GM19351 (cell line): ENCODE data around the gene AVL9.
A peak's percentile ranks its signal among the peaks of the same experiment; 100 is the strongest.
"Not testable (repeated sequence)": the region's sequence is repeated elsewhere in the genome, so short reads cannot be mapped to it uniquely, and the experiment has no call there.

Experiments used
- ATAC-seq: cut with Tn5 transposase; IDR thresholded peaks from one replicate; pipeline ENCODE4 v1.9.1; 2021; ENCODE audit warnings: mild to moderate bottlenecking, moderate library complexity; ENCODE audit not compliant: unreplicated experiment

Gene AVL9

DNA sequence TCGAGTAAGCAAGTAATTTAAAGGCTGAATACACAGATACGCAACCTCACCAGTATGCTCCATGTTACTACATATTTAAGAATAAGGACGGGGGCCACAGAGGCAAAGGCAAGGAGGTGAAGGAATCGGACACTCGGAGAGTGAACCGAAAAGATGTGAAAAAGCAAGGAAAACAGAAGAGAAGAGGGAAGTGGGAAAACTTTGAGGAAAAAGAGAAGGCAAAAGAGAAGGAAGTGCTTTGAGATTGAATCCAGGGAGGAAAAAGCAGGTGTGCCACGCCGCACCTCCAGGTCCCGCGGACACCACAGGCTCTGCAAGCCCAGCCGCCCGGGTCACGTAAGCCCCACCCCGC lies 367 bp upstream of the AVL9 start:
- no peak for ATAC-seq

DNA sequence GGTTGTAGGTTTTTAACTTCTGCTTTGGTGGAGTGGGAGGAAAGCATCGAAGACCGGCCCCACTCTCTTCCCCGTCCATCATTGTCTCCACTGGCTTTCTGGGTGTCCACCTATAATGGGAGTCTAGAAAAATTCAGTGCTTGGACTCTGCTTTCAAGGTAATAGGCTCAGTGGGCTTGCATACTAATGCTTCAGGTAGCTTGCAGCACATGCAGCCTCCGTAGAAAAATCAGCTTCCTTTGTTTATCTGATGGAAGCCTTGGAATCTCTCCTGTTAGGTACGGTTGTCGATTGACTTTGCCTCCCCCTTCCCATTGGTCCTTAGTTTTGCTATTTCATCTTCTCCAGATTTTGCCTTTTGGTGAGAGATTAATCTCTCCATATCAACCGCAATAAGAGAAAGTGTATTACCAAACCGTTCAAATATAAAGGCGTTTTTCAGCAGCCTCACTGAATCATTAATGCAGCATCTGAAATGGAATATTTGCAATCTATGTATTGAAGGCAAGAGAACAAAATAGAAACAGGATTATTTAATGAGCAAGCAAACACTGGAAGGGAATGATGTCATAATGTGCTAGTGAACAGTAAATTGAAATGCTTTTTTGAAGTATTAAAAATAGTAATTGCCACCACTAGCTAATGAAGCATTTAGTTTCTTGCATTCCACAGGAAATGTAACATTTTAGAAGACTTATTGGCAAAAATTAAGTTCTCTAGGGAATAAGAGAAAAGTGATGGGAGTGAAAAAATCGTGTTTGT lies 944 bp downstream of the AVL9 start:
- no peak for ATAC-seq

DNA sequence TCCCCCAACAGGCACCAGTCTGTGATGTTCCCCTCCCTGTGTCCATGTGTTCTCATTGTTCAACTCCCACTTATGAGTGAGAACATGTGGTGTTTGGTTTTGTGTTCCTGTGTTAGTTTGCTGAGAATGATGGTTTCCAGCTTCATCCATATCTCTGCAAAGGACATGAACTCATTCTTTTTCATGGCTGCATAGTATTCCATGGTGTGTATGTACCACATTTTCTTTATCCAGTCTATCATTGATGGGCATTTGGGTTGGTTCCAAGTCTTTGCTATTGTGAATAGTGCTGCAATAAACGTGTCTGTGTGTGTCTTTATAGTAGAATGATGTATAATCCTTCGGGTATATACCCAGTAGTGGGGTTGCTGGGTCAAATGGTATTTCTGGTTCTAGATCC lies 4.5 kb downstream of the AVL9 start:
- not testable (repeated sequence) for ATAC-seq

DNA sequence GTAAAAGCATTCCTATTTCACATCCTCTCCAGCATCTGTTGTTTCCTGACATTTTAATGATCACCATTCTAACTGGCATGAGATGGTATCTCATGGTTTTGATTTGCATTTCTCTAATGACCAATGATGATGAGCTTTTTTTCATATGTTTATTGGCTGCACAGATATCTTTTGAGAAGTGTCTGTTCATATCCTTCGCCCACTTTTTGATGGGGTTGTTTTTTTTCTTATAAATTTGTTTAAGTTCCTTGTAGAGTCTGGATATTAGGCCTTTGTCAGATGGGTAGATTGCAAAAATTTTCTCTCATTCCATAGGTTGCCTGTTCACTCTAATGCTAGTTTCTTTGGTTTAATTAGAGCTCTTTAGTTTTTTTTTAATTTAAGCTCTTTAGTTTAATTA lies 4.9 kb downstream of the AVL9 start:
- ATAC-seq: not testable (repeated sequence)

DNA sequence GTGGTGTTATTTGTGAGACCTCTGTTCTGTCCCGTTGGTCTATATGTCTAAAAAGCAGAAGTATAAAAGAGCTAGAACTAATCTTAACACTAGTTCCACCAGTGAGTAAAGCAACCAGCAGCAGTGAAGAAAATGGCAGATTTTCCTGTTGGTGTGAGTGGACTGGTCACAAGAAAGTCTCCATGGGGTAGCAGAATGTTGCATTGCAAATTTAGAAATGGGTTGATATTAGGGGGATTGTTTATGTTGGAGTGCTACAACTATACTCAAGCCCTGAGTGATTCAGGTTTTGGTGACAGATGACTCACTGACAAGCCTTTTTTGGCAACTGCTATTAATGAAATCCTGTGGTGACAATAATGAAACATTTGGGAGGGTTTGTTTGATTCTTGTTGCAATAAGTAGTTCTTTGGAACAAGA lies 5.6 kb downstream of the AVL9 start:
- peak; percentile 76 for ATAC-seq

DNA sequence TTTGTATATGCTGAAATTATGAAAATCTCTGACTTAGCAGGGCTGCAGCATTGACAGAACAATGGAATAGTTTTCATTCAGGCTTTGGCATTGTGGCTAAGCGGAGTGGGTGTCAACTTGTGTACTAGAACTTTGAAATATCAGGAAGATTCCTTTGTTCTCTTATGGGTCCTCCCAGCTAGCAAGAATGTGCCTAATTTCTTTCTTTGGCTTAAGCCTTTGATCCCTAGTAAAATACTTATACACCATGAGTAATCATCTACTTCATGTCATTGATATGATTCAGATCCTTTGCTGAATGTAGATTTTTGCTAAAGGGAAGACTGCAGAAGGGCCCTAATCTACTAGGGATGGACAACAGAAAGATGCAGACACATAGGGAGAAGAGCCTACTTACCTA lies 6.2 kb downstream of the AVL9 start:
- no peak for ATAC-seq

DNA sequence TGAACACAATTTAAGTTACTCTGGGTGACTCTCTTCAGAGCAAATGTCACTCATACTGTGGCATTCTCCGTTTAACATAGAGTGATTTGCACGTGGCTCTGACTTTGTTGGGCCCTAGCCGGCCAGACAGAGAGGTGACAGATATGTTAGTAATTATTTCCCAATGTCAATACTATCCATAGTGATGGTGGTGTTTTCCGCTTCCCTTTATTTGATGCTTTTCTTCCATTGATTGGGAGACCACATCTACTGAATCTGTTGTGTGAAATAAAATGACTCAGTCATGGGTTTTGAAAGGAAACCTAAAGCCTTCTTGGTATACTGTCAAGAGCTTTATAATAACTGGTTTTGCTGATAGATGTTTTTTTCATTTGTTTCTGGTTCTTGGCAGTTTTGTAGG lies 7.4 kb downstream of the AVL9 start:
- no peak for ATAC-seq

DNA sequence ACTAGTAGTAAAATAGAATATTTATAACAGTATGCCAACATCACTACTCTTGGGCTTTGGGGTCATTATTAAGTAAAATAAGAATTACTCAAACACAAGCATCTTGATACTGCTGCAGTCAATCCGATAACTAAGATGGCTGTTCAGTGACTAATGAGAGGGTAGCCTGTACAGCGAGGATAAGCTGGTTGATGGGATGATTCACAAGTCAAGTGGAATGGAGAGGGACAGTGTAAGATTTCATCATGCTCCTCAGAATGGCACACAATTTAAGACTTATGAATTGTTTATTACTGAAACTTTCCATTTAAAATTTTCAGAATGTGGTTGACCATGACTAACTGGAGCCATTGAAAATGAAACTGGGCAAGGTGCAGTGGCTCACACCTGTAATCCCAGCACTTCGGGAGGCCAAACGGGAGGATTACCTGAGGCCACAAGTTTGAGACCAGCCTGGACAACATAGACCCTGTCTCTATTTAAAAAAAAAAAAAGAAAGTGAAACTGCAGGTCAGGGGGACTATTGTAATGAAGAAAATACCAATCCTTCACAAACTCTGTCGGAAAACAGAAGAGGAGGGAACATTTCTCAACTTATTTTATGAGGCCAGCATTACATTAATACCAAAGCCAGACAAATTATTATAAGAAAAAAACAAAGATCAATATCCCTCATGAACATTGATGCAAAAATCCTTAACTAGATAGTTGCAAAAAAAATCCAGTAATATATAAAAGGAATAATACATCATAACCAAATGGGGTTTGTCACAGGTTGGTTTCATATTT lies 11.2 kb downstream of the AVL9 start:
- peak; percentile 88 for ATAC-seq

DNA sequence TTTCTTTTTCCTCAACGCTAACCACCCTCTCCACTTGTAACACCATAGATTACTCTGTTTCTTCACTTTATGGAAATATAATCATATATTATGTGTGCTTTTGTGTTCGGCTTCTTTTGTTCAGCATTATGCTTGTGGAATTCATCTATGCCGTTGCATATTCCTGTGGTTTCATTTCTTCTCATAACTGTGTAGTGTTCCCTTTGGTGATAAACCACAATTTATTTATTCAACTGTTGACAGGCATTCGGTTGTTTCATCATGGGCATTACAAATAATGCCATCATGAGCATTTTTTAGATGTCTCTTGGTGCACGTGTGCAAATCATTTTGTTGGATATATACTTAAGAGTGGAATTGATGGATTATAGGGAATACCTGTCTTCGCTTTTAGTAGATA lies 12.1 kb downstream of the AVL9 start:
- ATAC-seq: no peak

DNA sequence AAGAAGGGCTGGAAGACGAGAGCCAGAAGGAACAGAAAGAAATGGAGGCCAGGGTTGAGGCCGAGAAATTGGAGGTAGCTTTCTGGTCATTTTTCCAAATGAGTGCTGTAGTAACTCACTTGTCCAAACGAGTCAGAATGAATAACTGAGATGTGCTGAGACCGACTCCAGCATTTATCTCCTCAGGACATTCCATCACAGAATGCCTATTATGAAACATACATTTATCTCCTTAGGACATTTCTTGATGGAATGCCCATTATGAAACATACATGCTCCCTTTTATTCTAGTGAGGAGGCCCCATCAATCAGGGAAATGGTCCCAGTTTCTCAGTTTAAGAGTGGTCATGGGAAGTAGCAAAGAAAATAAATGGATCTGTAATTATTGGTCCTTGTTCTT lies 16.5 kb downstream of the AVL9 start:
- ATAC-seq: no peak

DNA sequence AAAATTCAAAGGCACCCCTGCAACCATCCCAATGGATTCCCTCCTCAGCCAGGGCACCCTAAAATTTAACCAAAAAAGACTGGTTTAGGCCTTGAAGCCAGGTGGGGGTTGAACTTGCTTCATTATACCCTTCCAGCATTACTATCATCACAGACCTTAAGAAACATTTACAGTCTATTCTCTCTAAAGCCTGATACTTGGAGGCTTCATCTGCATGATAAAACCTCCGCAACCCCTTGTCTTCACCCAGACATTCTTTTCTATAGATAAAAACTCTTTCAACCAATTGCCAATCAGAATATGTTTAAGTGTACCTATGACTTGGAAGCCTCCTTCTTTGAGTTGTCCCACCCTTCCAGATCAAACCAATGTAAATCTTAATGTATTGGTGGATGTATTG lies 17.9 kb downstream of the AVL9 start:
- ATAC-seq: no peak

DNA sequence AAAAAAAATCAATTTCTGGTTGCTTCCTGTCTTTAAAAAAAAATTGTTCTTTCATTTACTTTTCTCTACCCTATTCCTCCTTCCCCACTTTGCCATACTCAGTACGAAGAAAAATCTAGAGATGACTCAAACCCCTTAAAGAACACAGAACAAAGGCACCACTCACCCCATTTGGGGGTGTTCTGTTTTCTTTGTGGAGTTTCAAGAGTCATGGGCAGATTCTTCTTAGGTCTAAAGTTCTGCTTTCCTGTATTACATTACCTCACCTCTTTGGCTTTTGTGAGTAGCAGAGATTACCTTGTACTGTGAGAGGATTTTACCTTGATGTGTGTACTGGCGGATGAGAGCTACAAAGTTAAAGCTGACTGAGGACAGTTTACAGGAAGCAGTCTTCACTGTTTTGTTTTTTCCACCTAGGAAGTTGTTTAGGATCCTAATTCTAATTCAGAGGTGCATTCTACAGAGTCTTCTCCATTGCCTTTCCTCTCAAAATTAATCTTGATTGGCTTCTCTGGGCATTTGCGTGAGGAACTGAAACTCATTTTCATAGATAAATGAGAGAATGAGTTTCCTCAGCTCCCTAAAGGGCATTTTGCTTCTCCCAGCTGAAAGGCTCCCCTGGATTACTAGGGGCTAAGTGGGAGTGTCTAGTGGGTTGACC lies 20.7 kb downstream of the AVL9 start:
- peak; percentile 89 for ATAC-seq

DNA sequence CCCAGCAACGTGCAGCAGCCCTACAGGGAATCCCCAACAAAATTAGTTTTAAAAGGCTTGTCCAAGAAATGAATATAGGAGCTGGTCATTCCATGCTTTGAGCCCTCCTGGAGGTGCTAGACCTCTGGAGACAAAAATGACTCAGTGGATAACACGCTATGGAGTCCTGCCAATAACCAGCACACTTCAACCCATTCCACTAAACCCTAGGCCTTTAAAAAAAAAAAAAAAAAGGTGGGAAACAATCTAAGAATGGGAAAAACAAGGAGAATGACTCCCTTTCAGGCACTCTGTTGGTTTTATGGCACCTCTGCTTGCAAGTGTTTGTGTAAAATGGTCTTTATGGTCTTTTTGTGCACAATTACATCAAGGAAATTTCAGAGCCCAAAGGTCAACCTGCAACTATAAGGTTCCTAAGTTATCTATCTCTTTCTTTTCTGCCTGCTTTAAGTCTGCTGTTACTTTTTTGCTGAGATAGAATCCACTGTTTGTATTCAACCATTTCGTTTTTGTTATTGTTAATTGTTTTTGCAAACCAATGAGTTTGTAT lies 21.3 kb downstream of the AVL9 start:
- peak; percentile 5 for ATAC-seq

DNA sequence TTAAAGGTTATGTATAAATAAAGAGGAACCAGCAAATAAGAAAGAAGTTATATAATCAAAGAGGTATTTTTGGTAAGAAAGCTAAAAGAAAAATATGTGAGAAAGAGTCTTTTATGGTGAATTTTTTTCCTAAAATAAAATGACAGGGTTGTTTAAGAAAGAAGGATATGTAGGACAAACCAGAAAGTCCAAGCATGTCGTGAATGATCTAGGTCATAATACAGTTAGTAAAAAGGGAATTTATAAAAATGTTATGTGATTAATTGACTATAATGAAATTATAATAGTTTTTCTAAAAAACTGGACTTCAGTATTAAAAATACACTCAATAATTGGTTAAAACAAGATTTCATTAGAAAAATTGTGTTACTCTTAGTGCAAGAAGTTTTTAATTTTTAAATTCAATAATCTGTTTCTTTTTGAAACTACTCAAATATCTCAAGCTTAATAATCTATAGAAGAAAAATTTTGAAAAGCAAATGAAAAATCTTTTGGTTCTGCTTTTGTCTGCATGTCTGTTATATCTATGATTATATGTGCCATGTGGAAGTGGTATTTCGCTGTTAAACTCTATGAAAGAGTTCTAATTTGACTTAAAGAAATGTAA lies 23.3 kb downstream of the AVL9 start:
- ATAC-seq: no peak

DNA sequence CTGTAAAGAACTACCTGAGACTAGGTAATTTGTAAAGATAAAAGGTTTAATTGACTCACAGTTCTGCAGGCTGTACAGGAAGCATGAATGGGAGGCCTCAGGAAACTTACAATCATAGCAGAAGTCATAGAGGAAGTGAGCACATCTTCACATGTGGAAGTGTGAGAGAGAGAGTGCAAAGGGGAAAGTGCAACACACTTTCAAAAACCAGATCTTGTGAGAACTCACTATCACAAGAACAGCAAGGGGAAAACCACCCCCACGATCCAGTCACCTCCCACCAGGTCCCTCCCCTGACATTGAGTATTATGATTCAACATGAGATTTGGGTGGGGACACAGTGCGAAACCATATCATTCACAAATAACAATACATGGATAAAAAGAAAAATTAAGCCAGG lies 24.5 kb downstream of the AVL9 start:
- ATAC-seq: no peak

DNA sequence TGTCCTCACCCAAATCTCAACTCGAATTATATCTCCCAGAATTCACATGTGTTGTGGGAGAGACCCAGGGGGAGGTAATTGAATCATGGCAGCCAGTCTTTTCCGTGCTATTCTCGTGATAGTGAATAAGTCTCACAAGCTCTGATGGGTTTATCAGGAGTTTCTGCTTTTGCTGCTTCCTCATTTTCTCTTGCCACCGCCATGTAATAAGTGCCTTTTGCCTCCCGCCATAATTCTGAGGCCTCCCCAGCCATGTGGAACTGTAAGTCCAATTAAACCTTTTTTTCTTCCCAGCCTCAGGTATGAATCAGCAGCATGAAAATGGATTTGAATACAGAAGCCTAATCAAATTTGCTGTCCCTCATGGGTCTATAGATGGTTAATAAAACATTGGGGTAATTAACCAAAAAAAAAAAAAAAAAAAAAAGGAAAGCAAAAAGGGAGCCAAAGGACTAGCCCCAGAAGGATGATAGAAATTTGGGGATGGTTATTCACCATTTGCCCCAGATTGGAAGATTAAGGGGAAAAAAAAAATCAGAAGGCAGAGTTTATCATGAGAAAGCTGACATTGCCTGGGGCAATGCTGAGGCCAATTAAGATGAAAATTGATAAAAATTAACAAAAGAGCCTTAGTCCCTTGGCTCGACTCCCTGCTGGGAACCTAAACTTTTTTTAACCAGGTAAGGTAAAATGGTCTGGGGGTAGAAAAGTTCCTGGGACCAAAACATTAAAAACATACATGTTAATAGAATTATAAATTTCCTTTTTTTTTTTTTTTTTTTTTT lies 27.6 kb downstream of the AVL9 start:
- no peak for ATAC-seq

DNA sequence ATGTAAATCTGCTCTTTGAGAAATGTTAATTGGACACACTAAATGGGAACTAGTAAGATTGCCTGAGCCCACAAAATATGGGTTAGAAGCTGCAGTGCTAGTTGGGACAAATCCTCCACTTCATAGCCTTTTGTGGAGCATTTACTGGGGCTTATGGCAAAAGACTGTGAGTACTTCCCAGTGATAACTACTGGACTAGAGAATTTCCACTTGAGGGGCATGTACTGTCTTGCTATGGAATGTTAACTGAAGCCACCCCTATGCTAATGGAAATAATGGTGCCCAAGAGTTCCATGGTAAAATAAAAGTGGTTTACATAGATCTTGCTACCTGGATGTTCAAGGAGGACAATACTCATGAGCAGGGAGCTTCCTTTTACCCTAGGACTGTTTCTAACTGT lies 29.3 kb downstream of the AVL9 start:
- no peak for ATAC-seq

DNA sequence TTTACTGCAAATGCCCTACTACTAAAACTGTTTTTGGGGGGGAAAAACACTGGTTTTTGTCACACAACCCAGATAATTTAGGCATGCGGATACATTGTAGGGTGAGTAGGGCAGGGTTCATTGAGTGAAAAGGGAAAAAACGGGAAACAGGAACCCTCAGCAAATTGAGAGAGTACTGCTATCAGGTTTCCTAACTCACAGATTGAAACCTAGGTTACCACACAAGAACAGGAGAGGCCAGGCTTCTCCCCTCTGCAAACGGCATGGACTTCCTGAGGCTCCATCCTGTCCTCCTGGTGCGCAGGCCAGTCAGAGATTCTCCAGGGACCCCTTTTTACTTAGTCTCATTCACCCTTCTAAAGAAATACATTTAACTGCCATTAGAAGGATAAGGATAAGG lies 30.6 kb downstream of the AVL9 start:
- ATAC-seq: no peak

DNA sequence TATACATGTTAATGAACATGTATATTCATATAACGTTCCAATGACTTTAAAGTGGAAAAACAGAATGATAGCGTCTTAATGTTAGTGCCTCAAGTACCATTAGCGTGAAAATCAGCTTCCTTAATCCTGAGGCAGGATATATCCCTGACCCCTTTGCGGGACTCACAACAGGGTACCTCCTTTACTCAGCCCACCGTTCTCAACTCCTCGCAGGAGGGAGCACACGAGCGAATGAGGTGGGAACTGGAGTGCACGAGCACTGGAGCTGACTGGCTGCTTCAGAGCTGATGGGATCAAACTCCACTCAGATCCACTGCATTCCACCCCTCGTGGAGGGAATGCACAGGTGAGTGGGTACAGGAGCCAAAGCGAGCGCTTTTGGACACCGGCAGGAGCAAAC lies 36.1 kb downstream of the AVL9 start:
- ATAC-seq: no peak

DNA sequence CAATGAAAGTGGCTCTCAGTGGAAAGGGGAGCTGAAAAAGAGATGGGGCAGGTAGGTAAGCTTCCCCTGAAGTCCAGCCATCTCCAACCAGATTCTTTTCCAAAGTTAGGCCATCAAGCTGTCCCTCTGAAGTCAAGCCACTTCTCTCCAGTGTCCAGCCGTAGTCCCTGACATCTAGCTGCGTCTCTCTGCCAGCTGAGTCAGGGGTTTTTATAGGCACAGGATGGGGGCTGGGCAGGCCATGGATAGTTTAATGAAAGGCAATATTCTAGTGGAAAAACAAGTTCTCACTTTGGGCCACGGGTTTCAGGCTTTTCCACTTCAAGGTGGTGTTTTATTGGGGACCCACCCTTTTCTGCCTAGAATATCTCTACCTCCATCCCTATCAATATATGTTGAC lies 36.8 kb downstream of the AVL9 start:
- ATAC-seq: no peak

DNA sequence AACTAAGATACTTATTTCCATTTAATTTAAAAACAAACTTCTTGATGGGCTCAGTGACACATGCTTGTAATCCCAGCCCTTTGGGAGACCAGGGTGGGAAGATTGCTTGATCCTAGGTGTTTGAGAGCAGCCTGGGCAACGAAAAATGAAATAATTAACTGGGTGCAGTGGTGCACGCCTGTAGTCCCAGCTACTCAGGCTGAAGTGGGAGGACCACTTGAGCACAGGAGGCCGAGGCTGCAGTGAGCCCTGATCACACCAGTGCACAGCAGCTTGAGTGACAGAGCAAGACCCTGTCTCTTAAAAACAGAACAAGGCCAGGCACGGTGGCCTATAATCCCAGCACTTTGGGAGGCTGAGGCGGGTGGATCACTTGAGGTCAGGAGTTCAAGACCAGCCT lies 37.4 kb downstream of the AVL9 start:
- no peak for ATAC-seq
